Endothelial cell of umbilical vein (primary cell): ENCODE data around the gene SLC26A4. TPM values are rescaled to one million over a fixed set of nuclear protein-coding genes. Genes with fewer than 3 reads are reported as not detected.

ENCODE experiments used
- BruUV-seq: library from RNA; stranded (reverse); fragments of 400-500 nt; replicated peaks from 2 replicates; lab custom pipeline; 2021; lab: Mats Ljungman, UMichigan
- CTCF ChIA-PET: fragments of 300-600, 350-600 bp; sonication (Branson Sonifier 250); formaldehyde crosslinking; loops from one replicate; lab custom pipeline; 2021; ENCODE audit warnings: antibody characterized with exemption, inconsistent platforms; lab: Charles Lee
- POLR2A ChIA-PET: fragments of 300-600, 350-600 bp; sonication (Branson Sonifier 250); formaldehyde crosslinking; loops from one replicate; lab custom pipeline; 2021; ENCODE audit warnings: antibody characterized with exemption, inconsistent platforms; lab: Charles Lee
- DNase-seq: peaks from one replicate; pipeline ENCODE4 v3.0.0-alpha.2; 2011; ENCODE audit warnings: low read depth, low spot score
- FAIRE-seq: peaks from 2 replicates; lab custom pipeline; 2011; peaks lifted over from hg19 to GRCh38; lab: Jason Lieb, UNC
- H2AFZ ChIP-seq: 2 replicates; pipeline ENCODE4 v1.6.0; 2012; ENCODE audit warnings: low read depth, low read length, control low read depth, inconsistent platforms
- H3K27ac ChIP-seq: 2 replicates; pipeline ENCODE4 v1.5.1; 2011; ENCODE audit warnings: low read depth, mild to moderate bottlenecking, control low read depth, low read length, moderate library complexity; ENCODE audit not compliant: insufficient read depth
- H3K27me3 ChIP-seq, 2 experiments: 2 replicates each; pipeline versions ENCODE4 v1.6.0 to v1.6.1; 2011; ENCODE audit warnings: low read length in 2 of 2, mixed read lengths in 1 of 2; ENCODE audit not compliant: control insufficient read depth in 2 of 2, insufficient read depth in 2 of 2
- H3K36me3 ChIP-seq, 2 experiments: 2 replicates in 1 of 2; 3 replicates in 1 of 2; pipeline ENCODE4 v1.5.1; 2011; ENCODE audit warnings: low read length in 2 of 2, mild to moderate bottlenecking in 1 of 2, moderate library complexity in 1 of 2; ENCODE audit not compliant: control insufficient read depth in 2 of 2, insufficient read depth in 2 of 2; ENCODE audit errors: extremely low read depth in 1 of 2
- H3K4me1 ChIP-seq: 3 replicates; pipeline ENCODE4 v1.5.1; 2011; ENCODE audit warnings: mild to moderate bottlenecking, low read length; ENCODE audit not compliant: control insufficient read depth, insufficient read depth; ENCODE audit errors: extremely low read depth
- H3K4me2 ChIP-seq: 2 replicates; pipeline ENCODE4 v1.6.1; 2011; ENCODE audit warnings: low read length, control low read depth, mixed read lengths; ENCODE audit not compliant: insufficient read depth
- H3K4me3 ChIP-seq, 3 experiments: fragments of 200-600 bp in 1 of 3; sonication (generic), shearing (Covaris generic) in 1 of 3; replicated peaks in 1 of 3; 2 replicates each; pipeline ENCODE4 v1.5.1; 2011 to 2016; ENCODE audit warnings: control low read depth in 3 of 3, low read length in 3 of 3, mild to moderate bottlenecking in 2 of 3, inconsistent platforms in 1 of 3, low read depth in 1 of 3, moderate library complexity in 1 of 3; ENCODE audit not compliant: insufficient read depth in 1 of 3
- H3K79me2 ChIP-seq: 2 replicates; pipeline ENCODE4 v1.6.0; 2012; ENCODE audit warnings: low read length, inconsistent platforms; ENCODE audit not compliant: control insufficient read depth, insufficient read depth
- H3K9ac ChIP-seq: replicated peaks from 2 replicates; pipeline ENCODE3; 2011; ENCODE audit warnings: low read length, control low read depth; ENCODE audit not compliant: insufficient read depth; ENCODE audit errors: extremely low read depth
- H3K9me1 ChIP-seq: replicated peaks from 3 replicates; pipeline ENCODE4 v1.6.0; 2011; ENCODE audit warnings: mild to moderate bottlenecking, low read length; ENCODE audit not compliant: control insufficient read depth, insufficient read depth; ENCODE audit errors: extremely low read depth
- H3K9me3 ChIP-seq: replicated peaks from 2 replicates; pipeline ENCODE4 v1.5.1; 2012; ENCODE audit warnings: low read length, inconsistent platforms; ENCODE audit not compliant: control insufficient read depth, insufficient read depth
- H4K20me1 ChIP-seq: replicated peaks from 2 replicates; pipeline ENCODE3; 2011; ENCODE audit warnings: mild to moderate bottlenecking, low read length; ENCODE audit not compliant: control insufficient read depth, insufficient read depth; ENCODE audit errors: extremely low read depth
- EZH2 ChIP-seq: IDR thresholded peaks from 2 replicates; pipeline ENCODE4 v1.6.1; 2012; ENCODE audit warnings: borderline replicate concordance, low read depth, mild to moderate bottlenecking, moderate library complexity, low read length, inconsistent platforms; ENCODE audit not compliant: severe bottlenecking
- FOS ChIP-seq: IDR thresholded peaks from 2 replicates; pipeline ENCODE4 v1.6.1; 2011; ENCODE audit warnings: mild to moderate bottlenecking, low read length, moderate library complexity, borderline replicate concordance; ENCODE audit not compliant: insufficient read depth
- POLR2AphosphoS5 ChIP-seq: IDR thresholded peaks from 2 replicates; pipeline ENCODE4 v1.6.1; 2012; ENCODE audit warnings: low read depth, mild to moderate bottlenecking, control low read depth, low read length, moderate library complexity; ENCODE audit not compliant: insufficient read depth
- dilution Hi-C: fragments of 300-500 bp; cut with MboI; formaldehyde crosslinking; loops from one replicate; pipeline ENCODE4 v1.15.0; 2019; ENCODE audit warnings: low sequenced_read_pairs; ENCODE audit not compliant: extremely low pct_ligation_motif_present
- intact Hi-C: fragments of 100-400 bp; cut with micrococcal nuclease; formaldehyde crosslinking; loops from one replicate; pipeline ENCODE4 v1.10.0; 2022
- polyA plus RNA-seq, 4 experiments: library from polyadenylated mRNA; depleted of rRNA in 3 of 4; stranded (reverse) in 3 of 4; unstranded in 1 of 4; fragments of >200 nt; gene quantifications; 2 replicates each; pipeline versions ENCODE4 v1.2.1 to v1.2.3, GENCODE V29; 2011 to 2012; ENCODE audit warnings: missing spikeins in 1 of 4
- total RNA-seq: library from RNA; stranded (reverse); gene quantifications from 2 replicates; pipeline ENCODE4 v1.2.3, GENCODE V29; 2021
- TF ChIP-seq, protein P1 (sequence below), 2 donors: IDR thresholded peaks; 1 replicate in 1 of 2; 2 replicates in 1 of 2; pipeline ENCODE4 v1.5.1; 2011; ENCODE audit warnings: low read length in 2 of 2, mild to moderate bottlenecking in 2 of 2, moderate library complexity in 2 of 2, control low read depth in 1 of 2, inconsistent platforms in 1 of 2, low read depth in 1 of 2; ENCODE audit not compliant: insufficient read depth in 1 of 2; ENCODE audit errors: extremely low read depth in 1 of 2
- TF ChIP-seq, protein P2 (sequence below): IDR thresholded peaks from 2 replicates; pipeline ENCODE4 v1.6.1; 2011; ENCODE audit not compliant: insufficient read depth, insufficient read length

The SLC26A4 gene
- total and polyA plus RNA-seq, 2 donors (not counting 3 experiments of a cell fraction or from before 2014, with no cell fraction given), result 0.77 to 0.79 TPM

DNA sequence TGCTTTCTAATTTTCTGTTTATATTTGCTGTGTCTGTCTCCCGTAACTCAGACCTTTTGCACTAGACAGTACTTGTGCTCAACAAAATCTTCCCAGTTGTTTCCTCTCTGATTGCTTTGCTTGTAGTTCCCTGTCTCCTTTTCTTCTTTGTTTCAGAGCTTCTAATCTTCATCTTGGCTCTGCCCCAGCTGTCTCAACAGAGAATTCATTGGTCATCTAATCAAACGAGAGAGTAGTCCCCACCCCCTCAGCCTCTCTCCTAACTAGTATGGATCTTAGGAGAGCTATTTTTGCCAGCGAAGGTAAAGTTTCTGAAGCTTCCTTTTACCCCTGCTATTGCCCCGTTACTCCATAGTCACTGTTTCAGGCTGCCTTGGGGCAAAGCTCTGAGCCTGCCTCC lies 32.8 kb downstream of the SLC26A4 start:
- Histone ChIP-seq H3K9me3 (no peaks in the 10 kb centered on the region), H3K4me1 (peaks cover 31% of the 10 kb centered on the region), H3K4me3 (no peak overlapping the region), H3K4me2 (no peak overlapping the region), H2AFZ (no peak overlapping the region), H3K27me3 (no peaks in the 10 kb centered on the region), H3K9me1 (no peaks in the 10 kb centered on the region), H3K27ac (no peak overlapping the region), H4K20me1 (no peaks in the 10 kb centered on the region), H3K36me3 (no peaks in the 10 kb centered on the region), H3K9ac (no peak overlapping the region), H3K79me2 (no peaks in the 10 kb centered on the region)
- BruUV-seq, result no TSS peak
- DNase-seq (peak; percentile 40), FAIRE-seq (peak; percentile 37)
- intact Hi-C loops (loop anchor here (2.0 kb wide), 1 partner anchor 97 kb away; no protein-coding TSS in a partner anchor), dilution Hi-C loops (no loop called here)
- ChIA-PET POLR2A (no interaction called here), CTCF (no interaction called here)
- TF ChIP-seq EZH2 (no peak), FOS (no peak), POLR2AphosphoS5 (no peak)
- TF ChIP-seq, protein P1, sequence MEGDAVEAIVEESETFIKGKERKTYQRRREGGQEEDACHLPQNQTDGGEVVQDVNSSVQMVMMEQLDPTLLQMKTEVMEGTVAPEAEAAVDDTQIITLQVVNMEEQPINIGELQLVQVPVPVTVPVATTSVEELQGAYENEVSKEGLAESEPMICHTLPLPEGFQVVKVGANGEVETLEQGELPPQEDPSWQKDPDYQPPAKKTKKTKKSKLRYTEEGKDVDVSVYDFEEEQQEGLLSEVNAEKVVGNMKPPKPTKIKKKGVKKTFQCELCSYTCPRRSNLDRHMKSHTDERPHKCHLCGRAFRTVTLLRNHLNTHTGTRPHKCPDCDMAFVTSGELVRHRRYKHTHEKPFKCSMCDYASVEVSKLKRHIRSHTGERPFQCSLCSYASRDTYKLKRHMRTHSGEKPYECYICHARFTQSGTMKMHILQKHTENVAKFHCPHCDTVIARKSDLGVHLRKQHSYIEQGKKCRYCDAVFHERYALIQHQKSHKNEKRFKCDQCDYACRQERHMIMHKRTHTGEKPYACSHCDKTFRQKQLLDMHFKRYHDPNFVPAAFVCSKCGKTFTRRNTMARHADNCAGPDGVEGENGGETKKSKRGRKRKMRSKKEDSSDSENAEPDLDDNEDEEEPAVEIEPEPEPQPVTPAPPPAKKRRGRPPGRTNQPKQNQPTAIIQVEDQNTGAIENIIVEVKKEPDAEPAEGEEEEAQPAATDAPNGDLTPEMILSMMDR (IDR thresholded peaks at IDR 0.05; ENCODE audit: extremely low read depth in 1 of 2, insufficient read depth in 1 of 2, low read depth in 1 of 2, low read length in 2 of 2), result no peak
- TF ChIP-seq, protein P2, sequence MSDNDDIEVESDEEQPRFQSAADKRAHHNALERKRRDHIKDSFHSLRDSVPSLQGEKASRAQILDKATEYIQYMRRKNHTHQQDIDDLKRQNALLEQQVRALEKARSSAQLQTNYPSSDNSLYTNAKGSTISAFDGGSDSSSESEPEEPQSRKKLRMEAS, result no peak
